ENCODE data around the gene PLEKHA1.

DNA sequence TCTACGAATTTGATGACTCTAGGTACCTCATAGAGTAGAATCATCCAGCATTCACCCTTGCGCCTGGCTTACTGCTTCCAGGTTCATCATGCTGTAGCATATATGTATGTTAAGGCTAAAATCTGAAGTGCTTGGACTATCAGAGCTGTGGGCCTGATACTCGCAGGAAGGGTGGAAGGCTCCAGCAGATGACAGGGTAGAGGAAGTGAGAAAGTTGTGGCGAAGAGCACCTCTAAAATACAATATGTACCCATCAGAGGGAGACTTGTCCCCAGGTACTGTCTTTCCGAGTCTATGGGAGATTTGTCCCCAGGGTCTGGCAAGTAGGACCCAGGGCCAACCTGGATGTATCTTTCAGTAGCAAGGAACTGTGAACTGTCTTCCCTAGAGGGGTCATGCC, 48.1 kb upstream of the PLEKHA1 start:
- TF ChIP-seq POLR2AphosphoS5 (IDR thresholded peaks at IDR 0.05; ENCODE audit: low read depth) (no peak), CTCF (conservative IDR thresholded peaks at IDR 0.05; ENCODE audit: low read depth in 2 of 2) (no peak), EZH2 (IDR thresholded peaks at IDR 0.05; ENCODE audit: low read depth, unreplicated experiment) (no peak), EZH2phosphoT487 (IDR thresholded peaks at IDR 0.05; ENCODE audit: unreplicated experiment) (no peak), JUNB (IDR thresholded peaks at IDR 0.05; ENCODE audit: unreplicated experiment) (no peak), ZNF331 (CRISPR knock-in tag; IDR thresholded peaks at IDR 0.05; ENCODE audit: low read depth) (no peak), STAT1 (IDR thresholded peaks at IDR 0.05; ENCODE audit: unreplicated experiment) (no peak), ZNF114 (CRISPR knock-in tag; IDR thresholded peaks at IDR 0.05) (no peak), ETS1 (IDR thresholded peaks at IDR 0.05) (no peak)
- TF ChIP-seq, protein P1, sequence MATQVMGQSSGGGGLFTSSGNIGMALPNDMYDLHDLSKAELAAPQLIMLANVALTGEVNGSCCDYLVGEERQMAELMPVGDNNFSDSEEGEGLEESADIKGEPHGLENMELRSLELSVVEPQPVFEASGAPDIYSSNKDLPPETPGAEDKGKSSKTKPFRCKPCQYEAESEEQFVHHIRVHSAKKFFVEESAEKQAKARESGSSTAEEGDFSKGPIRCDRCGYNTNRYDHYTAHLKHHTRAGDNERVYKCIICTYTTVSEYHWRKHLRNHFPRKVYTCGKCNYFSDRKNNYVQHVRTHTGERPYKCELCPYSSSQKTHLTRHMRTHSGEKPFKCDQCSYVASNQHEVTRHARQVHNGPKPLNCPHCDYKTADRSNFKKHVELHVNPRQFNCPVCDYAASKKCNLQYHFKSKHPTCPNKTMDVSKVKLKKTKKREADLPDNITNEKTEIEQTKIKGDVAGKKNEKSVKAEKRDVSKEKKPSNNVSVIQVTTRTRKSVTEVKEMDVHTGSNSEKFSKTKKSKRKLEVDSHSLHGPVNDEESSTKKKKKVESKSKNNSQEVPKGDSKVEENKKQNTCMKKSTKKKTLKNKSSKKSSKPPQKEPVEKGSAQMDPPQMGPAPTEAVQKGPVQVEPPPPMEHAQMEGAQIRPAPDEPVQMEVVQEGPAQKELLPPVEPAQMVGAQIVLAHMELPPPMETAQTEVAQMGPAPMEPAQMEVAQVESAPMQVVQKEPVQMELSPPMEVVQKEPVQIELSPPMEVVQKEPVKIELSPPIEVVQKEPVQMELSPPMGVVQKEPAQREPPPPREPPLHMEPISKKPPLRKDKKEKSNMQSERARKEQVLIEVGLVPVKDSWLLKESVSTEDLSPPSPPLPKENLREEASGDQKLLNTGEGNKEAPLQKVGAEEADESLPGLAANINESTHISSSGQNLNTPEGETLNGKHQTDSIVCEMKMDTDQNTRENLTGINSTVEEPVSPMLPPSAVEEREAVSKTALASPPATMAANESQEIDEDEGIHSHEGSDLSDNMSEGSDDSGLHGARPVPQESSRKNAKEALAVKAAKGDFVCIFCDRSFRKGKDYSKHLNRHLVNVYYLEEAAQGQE (IDR thresholded peaks at IDR 0.05; ENCODE audit: unreplicated experiment): no peak
